ENCODE data around the gene AFF3.

DNA sequence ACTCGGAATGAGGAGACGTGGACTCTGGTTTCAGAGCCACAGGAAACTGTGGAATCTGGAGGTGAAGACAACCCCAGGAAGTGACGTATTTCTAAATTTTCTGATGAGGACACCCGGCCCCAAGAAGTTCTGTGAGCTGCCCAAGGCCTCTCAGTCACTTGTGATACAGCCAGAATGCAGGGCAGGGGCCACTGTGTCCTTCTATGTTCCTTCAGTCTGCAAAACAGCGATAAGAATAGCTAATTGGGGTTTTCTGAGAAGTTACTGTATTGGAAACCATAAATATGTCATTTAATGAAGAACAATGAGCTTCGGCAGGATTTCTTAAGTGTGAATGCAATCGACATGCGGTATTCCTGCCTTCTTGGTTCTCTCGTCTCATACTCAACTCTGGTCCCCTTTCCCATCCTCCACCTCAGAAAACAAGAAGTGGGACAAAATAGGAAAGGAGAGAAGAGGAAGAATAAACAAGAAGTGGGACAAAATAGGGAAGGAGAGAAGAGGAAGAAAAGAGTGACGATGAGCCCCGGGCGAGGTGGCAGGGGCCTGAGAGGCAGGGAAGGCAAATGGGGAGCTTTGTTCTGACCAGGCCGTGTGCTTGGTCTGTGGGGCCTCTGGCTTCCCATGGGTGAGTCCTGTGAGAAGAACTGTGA, 370.6 kb downstream of the AFF3 start:
- TF ChIP-seq, protein P1, sequence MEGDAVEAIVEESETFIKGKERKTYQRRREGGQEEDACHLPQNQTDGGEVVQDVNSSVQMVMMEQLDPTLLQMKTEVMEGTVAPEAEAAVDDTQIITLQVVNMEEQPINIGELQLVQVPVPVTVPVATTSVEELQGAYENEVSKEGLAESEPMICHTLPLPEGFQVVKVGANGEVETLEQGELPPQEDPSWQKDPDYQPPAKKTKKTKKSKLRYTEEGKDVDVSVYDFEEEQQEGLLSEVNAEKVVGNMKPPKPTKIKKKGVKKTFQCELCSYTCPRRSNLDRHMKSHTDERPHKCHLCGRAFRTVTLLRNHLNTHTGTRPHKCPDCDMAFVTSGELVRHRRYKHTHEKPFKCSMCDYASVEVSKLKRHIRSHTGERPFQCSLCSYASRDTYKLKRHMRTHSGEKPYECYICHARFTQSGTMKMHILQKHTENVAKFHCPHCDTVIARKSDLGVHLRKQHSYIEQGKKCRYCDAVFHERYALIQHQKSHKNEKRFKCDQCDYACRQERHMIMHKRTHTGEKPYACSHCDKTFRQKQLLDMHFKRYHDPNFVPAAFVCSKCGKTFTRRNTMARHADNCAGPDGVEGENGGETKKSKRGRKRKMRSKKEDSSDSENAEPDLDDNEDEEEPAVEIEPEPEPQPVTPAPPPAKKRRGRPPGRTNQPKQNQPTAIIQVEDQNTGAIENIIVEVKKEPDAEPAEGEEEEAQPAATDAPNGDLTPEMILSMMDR (IDR thresholded peaks at IDR 0.05; ENCODE audit: extremely low read depth in 1 of 2, insufficient read depth in 1 of 2, low read depth in 1 of 2, low read length in 2 of 2), result no peak
- TF ChIP-seq POLR2AphosphoS5 (IDR thresholded peaks at IDR 0.05; ENCODE audit: insufficient read depth, low read depth, low read length), result no peak
- TF ChIP-seq EZH2 (IDR thresholded peaks at IDR 0.05; ENCODE audit: borderline replicate concordance, low read depth, low read length, severe bottlenecking), result no peak
- no peak for TF ChIP-seq POLR2A (IDR thresholded peaks at IDR 0.05; ENCODE audit: low read depth, low read length)
